Esophagus squamous epithelium (tissue), 5 donors: ENCODE measurements around the gene NOL4L. TPM values are rescaled to one million over a fixed set of nuclear protein-coding genes. Genes with fewer than 3 reads are reported as not detected.

Source experiments
- DNase-seq: peaks from one replicate; lab custom pipeline; 2025; lab: John Stamatoyannopoulos, UW
- H3K27ac ChIP-seq, 4 donors: fragments of 200-600 bp; sonication (generic); one replicate each; pipeline ENCODE4 v1.5.1; 2016 to 2019; ENCODE audit warnings: mild to moderate bottlenecking in 1 of 4
- H3K27me3 ChIP-seq, 4 donors: fragments of 200-600 bp; sonication (generic); 1 replicate in 3 of 4; 2 replicates in 1 of 4; pipeline versions ENCODE4 v1.5.1 to v1.6.0; 2017 to 2021; ENCODE audit warnings: antibody characterized with exemption in 1 of 4
- H3K36me3 ChIP-seq, 3 donors: fragments of 200-600 bp; sonication (generic); one replicate each; pipeline ENCODE4 v1.5.1; 2016 to 2019
- H3K4me1 ChIP-seq, 3 donors: fragments of 200-600 bp; sonication (generic); one replicate each; pipeline ENCODE4 v1.5.1; 2017 to 2019
- H3K4me3 ChIP-seq, 4 donors: fragments of 200-600 bp; sonication (generic); 1 replicate in 3 of 4; 2 replicates in 1 of 4; pipeline ENCODE4 v1.5.1; 2016 to 2019; ENCODE audit warnings: mild to moderate bottlenecking in 2 of 4, moderate library complexity in 1 of 4
- H3K9me3 ChIP-seq, 3 donors: fragments of 200-600 bp; sonication (generic); one replicate each; pipeline ENCODE4 v1.5.1; 2016 to 2019
- CTCF ChIP-seq, 6 experiments: fragments of 450-650 bp in 4 of 6; fragments of 200-600 bp in 2 of 6; sonication (generic) in 2 of 6; IDR thresholded peaks; one replicate each; pipeline ENCODE4 v1.5.1; 2016 to 2019; ENCODE audit warnings: antibody characterized with exemption in 6 of 6, mild to moderate bottlenecking in 4 of 6, moderate library complexity in 4 of 6
- POLR2A ChIP-seq, 4 donors: fragments of 450-650 bp; IDR thresholded peaks; one replicate each; pipeline ENCODE4 v1.6.1; 2017; ENCODE audit warnings: antibody characterized with exemption in 4 of 4, mild to moderate bottlenecking in 4 of 4, moderate library complexity in 3 of 4
- WGBS, 2 donors: methylation state at CpG; one replicate each; pipeline ENCODE4 v1.1.5; 2018; 5-methylcytosine and 5-hydroxymethylcytosine counted together
- intact Hi-C: fragments of 100-400 bp; cut with DNase I; formaldehyde crosslinking; loops from one replicate; pipeline ENCODE4 v1.15.0; 2022
- total RNA-seq, 4 donors: library from RNA; depleted of rRNA; stranded (reverse); fragments of >200 nt; gene quantifications; one replicate each; pipeline ENCODE4 v1.1.0, GENCODE V29; 2016
- donor health status: DM: yes; HTN: yes; CAD: no.

NOL4L gene
- total RNA-seq, 4 donors from 2014 or later: 1.5 to 5.1 (median 3.0) TPM

GRCh38 chr20:32565735-32566032 is 19.4 kb downstream of the NOL4L start:
- 81 to 83% methylated on average over 5 of the region's 5 CpGs for WGBS, 2 donors
- no peak overlapping the region for H3K4me3 ChIP-seq
- DNase-seq: no peak
- H3K36me3 ChIP-seq: no peaks in the 10 kb centered on the region
- H3K27me3 ChIP-seq: peaks cover 0 to 7% (median 0%) of the 10 kb centered on the region in 4 donors
- H3K27ac ChIP-seq: no peak overlapping the region
- no peaks in the 10 kb centered on the region for H3K9me3 ChIP-seq
- peaks cover 0 to 8% (median 0%) of the 10 kb centered on the region in 3 donors for H3K4me1 ChIP-seq
- intact Hi-C loops: no loop called here
- TF ChIP-seq POLR2A (IDR thresholded peaks at IDR 0.05): no peak
- TF ChIP-seq CTCF (IDR thresholded peaks at IDR 0.05): no peak

GRCh38 chr20:32564921-32565734 is 20.0 kb downstream of the NOL4L start:
- no peak for DNase-seq
- TF ChIP-seq POLR2A (IDR thresholded peaks at IDR 0.05) (no peak), CTCF (IDR thresholded peaks at IDR 0.05) (no peak)
- Histone ChIP-seq H3K27me3 (peaks cover 0 to 12% (median 0%) of the 10 kb centered on the region in 4 donors), H3K27ac (peak overlapping the region in 2 of 4 donors; percentile 1 to 39), H3K4me3 (no peak overlapping the region), H3K36me3 (no peaks in the 10 kb centered on the region), H3K9me3 (no peaks in the 10 kb centered on the region), H3K4me1 (peaks cover 0 to 10% (median 0%) of the 10 kb centered on the region in 3 donors)
- WGBS, 2 donors: 60 to 66% methylated on average over 3 to 6 of the region's 19 CpGs
- intact Hi-C loops: no loop called here

GRCh38 chr20:32564440-32564839 is 20.7 kb downstream of the NOL4L start:
- DNase-seq: no peak
- TF ChIP-seq POLR2A (IDR thresholded peaks at IDR 0.05) (no peak), CTCF (IDR thresholded peaks at IDR 0.05) (no peak)
- WGBS, 2 donors: 78 to 83% methylated on average over 2 to 3 of the region's 6 CpGs
- H3K9me3 ChIP-seq: no peaks in the 10 kb centered on the region
- no peak overlapping the region for H3K4me3 ChIP-seq
- peak overlapping the region in 2 of 4 donors; percentile 1 to 17 for H3K27ac ChIP-seq
- peaks cover 0 to 19% (median 0%) of the 10 kb centered on the region in 4 donors for H3K27me3 ChIP-seq
- H3K4me1 ChIP-seq: peaks cover 0 to 14% (median 0%) of the 10 kb centered on the region in 3 donors
- H3K36me3 ChIP-seq: no peaks in the 10 kb centered on the region
- intact Hi-C loops: no loop called here

- Histone ChIP-seq H3K27ac (no peak overlapping the region), H3K4me3 (no peak overlapping the region), H3K27me3 (peaks cover 0 to 21% (median 0%) of the 10 kb centered on the region in 4 donors), H3K9me3 (no peaks in the 10 kb centered on the region), H3K4me1 (peaks cover 0 to 14% (median 0%) of the 10 kb centered on the region in 3 donors), H3K36me3 (no peaks in the 10 kb centered on the region)
- no peak for DNase-seq
- no peak for TF ChIP-seq CTCF (IDR thresholded peaks at IDR 0.05)
- no peak for TF ChIP-seq POLR2A (IDR thresholded peaks at IDR 0.05)
- intact Hi-C loops: no loop called here
- 75 to 77% methylated on average over 6 to 21 of the region's 25 CpGs for WGBS, 2 donors
These were observed 21.5 kb downstream of the NOL4L start for GRCh38 chr20:32563311-32564272.
